ENCODE measurements around the gene TRIM43B. TPM values are rescaled to one million over a fixed set of nuclear protein-coding genes. Genes with fewer than 3 reads are reported as not detected.
"Not testable (repeated sequence)": the region's sequence is repeated elsewhere in the genome, so short reads cannot be mapped to it uniquely, and the experiment has no call there.

TRIM43B gene
- total RNA-seq, 2 donors from 2014 or later: not detected

- not testable (repeated sequence) for H3K9ac ChIP-seq (ENCODE audit: extremely low read depth, low read length, poor library complexity, severe bottlenecking); H3K9me3 ChIP-seq (ENCODE audit: control insufficient read depth, low read length); H3K36me3 Mint-ChIP-seq (ENCODE audit: low read depth); H3K4me1 ChIP-seq (ENCODE audit: control insufficient read depth, insufficient read depth, low read length); H3K9me3 Mint-ChIP-seq; H3K27ac ChIP-seq (ENCODE audit: low read depth, low read length); H3K4me1 Mint-ChIP-seq; H3K4me3 Mint-ChIP-seq; H3K27ac Mint-ChIP-seq; H3K36me3 ChIP-seq (ENCODE audit: control insufficient read depth, insufficient read depth, low read length); H3K27me3 ChIP-seq (ENCODE audit: control insufficient read depth, insufficient read depth, low read length, poor library complexity, severe bottlenecking); DNase-seq; H3K4me3 ChIP-seq (ENCODE audit: low read length)
- WGBS, 2 experiments (ENCODE audit: insufficient coverage in 1 of 2, insufficient read length in 1 of 2): no CpG with 5 or more reads among the region's 8 CpGs
- H3K27me3 Mint-ChIP-seq (ENCODE audit: insufficient read depth): peaks cover 16% of the 10 kb centered on the region
Observed at GRCh38 chr2:95429748-95430467, 54.6 kb downstream of the TRIM43B start.

DNA sequence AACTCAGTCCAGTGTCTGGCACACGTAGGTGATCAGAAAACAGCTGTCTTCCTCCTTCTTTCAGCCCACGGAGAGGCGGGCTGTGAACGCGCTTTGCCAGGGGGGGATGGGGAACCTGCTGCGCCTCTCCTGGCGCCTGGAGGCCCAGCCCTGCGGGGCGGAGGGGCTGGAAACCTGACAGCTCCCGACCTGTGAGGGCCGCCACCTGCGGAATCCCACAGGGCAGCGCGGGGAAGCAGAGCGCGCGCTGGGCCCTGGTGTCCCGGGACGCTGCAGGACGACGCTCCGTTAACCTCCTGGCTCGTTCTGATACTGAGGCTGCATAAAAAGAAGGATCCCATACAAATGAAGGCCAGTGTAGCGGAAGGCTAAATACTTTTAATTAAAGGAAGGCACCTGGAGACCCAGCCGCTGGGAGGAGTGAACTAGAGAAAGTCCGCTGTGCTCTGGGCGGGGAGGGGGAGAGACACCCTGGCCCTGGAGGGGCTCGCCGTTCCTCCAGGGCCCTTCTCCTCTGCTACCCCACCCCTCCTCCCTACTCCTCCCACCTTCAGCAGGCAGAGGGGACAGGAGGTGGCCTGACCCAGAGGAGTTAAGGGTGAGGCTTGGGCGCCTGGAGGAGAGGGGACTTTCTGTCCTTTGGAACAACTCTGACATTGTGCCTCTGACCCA, 57.2 kb downstream of the TRIM43B start:
- H3K9me3 ChIP-seq (ENCODE audit: control insufficient read depth, low read length); H3K36me3 Mint-ChIP-seq (ENCODE audit: low read depth); H3K4me1 Mint-ChIP-seq; H3K36me3 ChIP-seq (ENCODE audit: control insufficient read depth, insufficient read depth, low read length); H3K27ac Mint-ChIP-seq; H3K4me1 ChIP-seq (ENCODE audit: control insufficient read depth, insufficient read depth, low read length); H3K9ac ChIP-seq (ENCODE audit: extremely low read depth, low read length, poor library complexity, severe bottlenecking); H3K4me3 ChIP-seq (ENCODE audit: low read length); DNase-seq; H3K27ac ChIP-seq (ENCODE audit: low read depth, low read length); H3K4me3 Mint-ChIP-seq; H3K27me3 ChIP-seq (ENCODE audit: control insufficient read depth, insufficient read depth, low read length, poor library complexity, severe bottlenecking); H3K9me3 Mint-ChIP-seq: not testable (repeated sequence)
- WGBS, 2 experiments (ENCODE audit: insufficient coverage in 1 of 2, insufficient read length in 1 of 2): 80% methylated on average over 1 of the region's 30 CpGs; no CpG with 5 or more reads in 1 of the 2 experiments
- H3K27me3 Mint-ChIP-seq (ENCODE audit: insufficient read depth): peaks cover 21% of the 10 kb centered on the region

Other genes with a start within 250 kb of the TRIM43B start
- 1 to 10 TPM; 2.2 to 2.3 TPM for gene PROM2, start 210.3 kb downstream of the TRIM43B start, total RNA-seq
- 1 to 10 TPM in 1 of 2 donors, under 1 TPM in 1; 0.26 to 1.3 TPM for gene KCNIP3, start 187.4 kb downstream of the TRIM43B start, total RNA-seq
- gene FAHD2A, start 82.0 kb downstream of the TRIM43B start, total RNA-seq: 10 to 100 TPM; 45.2 to 49.4 TPM
- gene TRIM43, start 107.2 kb upstream of the TRIM43B start, total RNA-seq: not detected

Measured in endodermal cell (in vitro differentiated cells).